ENCODE results near the gene HS6ST3.

DNA sequence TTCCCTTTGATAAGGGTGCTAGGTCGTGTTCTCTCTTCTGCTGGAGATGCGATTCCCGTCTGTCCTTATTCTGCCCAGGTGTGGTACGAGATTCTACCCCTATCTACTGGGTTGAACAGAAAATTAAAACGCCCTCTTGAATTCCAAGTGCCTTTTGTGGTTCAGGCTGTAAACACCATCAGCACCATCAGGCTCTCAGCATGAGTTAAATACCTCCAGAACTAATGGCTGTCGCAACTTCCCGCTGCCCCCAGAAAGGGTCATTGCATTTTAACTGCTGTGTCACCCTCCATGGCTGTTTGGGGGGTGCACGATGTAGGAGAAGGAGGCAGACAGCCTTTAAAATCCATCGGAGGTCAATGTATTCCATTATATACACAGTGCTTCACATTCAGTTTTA lies 727.0 kb downstream of the HS6ST3 start:
- TF ChIP-seq CTCF (conservative IDR thresholded peaks at IDR 0.05 in 1 of 2, IDR thresholded peaks at IDR 0.05 in 1 of 2; ENCODE audit: low read depth in 1 of 2, low read length in 2 of 2) (no peak), EZH2 (IDR thresholded peaks at IDR 0.05; ENCODE audit: low read length, missing control alignments) (no peak)
